K562 (cell line): ENCODE data around the gene ABCA7. TPM values are rescaled to one million over a fixed set of nuclear protein-coding genes. Genes with fewer than 3 reads are reported as not detected.

ENCODE experiments used
- KAT7 ChIP-seq: sonication (generic); formaldehyde crosslinking; IDR thresholded peaks from 2 replicates; pipeline ENCODE4 v1.8.0; 2022; ENCODE audit warnings: missing genetic modification reagents, mild to moderate bottlenecking, borderline replicate concordance
- KLF10 ChIP-seq: fragments of 250-450 bp; sonication (Bioruptor Pico); IDR thresholded peaks from 2 replicates; pipeline ENCODE4 v1.6.1; 2021; ENCODE audit warnings: matching md5 sums
- PML ChIP-seq: IDR thresholded peaks from 2 replicates; pipeline ENCODE4 v1.6.1; 2012; ENCODE audit warnings: low read length, inconsistent platforms
- SREBF2 ChIP-seq: sonication (generic); formaldehyde crosslinking; IDR thresholded peaks from 2 replicates; pipeline ENCODE4 v1.4.0; 2020; ENCODE audit warnings: mild to moderate bottlenecking, missing genetic modification reagents
- polyA plus RNA-seq, 8 experiments: library from polyadenylated mRNA; depleted of rRNA in 4 of 8; stranded (reverse) in 5 of 8; unstranded in 3 of 8; fragments of >200 nt; fragmentation: Nextera tagmentation in 2 of 8; fragmentation: Illumina TruSeq in 1 of 8; extraction: Ambion mirVana in 2 of 8; extraction: Trizol in 1 of 8; gene quantifications; 2 replicates each; pipeline versions ENCODE4 v1.2.1 to v1.2.3, GENCODE V29; 2011 to 2014; ENCODE audit warnings: inconsistent platforms in 1 of 8, missing spikeins in 1 of 8
- total RNA-seq, 7 experiments: library from RNA; depleted of rRNA in 6 of 7; stranded (reverse); fragments of >200 nt in 6 of 7; fragmentation: Illumina TruSeq in 2 of 7; extraction: Trizol in 2 of 7; gene quantifications; 2 replicates each; pipeline versions ENCODE4 v1.2.1 to v1.2.3, GENCODE V29; 2011 to 2021; ENCODE audit warnings: low replicate concordance in 1 of 7
- TF ChIP-seq, protein P1 (sequence below): sonication (generic); formaldehyde crosslinking; IDR thresholded peaks from 2 replicates; pipeline ENCODE4 v1.8.0; 2023; ENCODE audit warnings: mild to moderate bottlenecking, missing genetic modification reagents
- TF ChIP-seq, protein P2 (sequence below): fragments of 250-450 bp; sonication (Bioruptor Pico); IDR thresholded peaks from 2 replicates; pipeline ENCODE4 v1.5.0; 2022; ENCODE audit warnings: mild to moderate bottlenecking
- TF ChIP-seq, protein P3 (sequence below), 2 experiments: fragments of 450-650 bp; IDR thresholded peaks; 2 replicates each; pipeline ENCODE4 v1.6.1; 2018; ENCODE audit warnings: mild to moderate bottlenecking in 2 of 2, low read depth in 1 of 2; ENCODE audit not compliant: partially characterized antibody in 2 of 2
- TF ChIP-seq, protein P4 (sequence below): fragments of 450-650 bp; IDR thresholded peaks from 2 replicates; pipeline ENCODE4 v1.6.1; 2018; ENCODE audit not compliant: partially characterized antibody
- TF ChIP-seq, protein P5 (sequence below): fragments of 250-450 bp; sonication (Bioruptor Pico); IDR thresholded peaks from 2 replicates; pipeline ENCODE4 v1.8.0; 2022; ENCODE audit warnings: inconsistent platforms, mild to moderate bottlenecking, moderate library complexity, borderline replicate concordance
- TF ChIP-seq, protein P6 (sequence below), 2 experiments: IDR thresholded peaks; 2 replicates each; pipeline ENCODE4 v1.6.1; 2012; ENCODE audit warnings: improper control_type of control experiment in 2 of 2, low read depth in 2 of 2, low read length in 2 of 2, borderline replicate concordance in 1 of 2

The ABCA7 gene
- total and polyA plus RNA-seq, 9 of the 15 experiments (the other 6 are each of a cell fraction or from before 2014, with no cell fraction given): 2.3 to 96.1 (median 31.2) TPM

DNA sequence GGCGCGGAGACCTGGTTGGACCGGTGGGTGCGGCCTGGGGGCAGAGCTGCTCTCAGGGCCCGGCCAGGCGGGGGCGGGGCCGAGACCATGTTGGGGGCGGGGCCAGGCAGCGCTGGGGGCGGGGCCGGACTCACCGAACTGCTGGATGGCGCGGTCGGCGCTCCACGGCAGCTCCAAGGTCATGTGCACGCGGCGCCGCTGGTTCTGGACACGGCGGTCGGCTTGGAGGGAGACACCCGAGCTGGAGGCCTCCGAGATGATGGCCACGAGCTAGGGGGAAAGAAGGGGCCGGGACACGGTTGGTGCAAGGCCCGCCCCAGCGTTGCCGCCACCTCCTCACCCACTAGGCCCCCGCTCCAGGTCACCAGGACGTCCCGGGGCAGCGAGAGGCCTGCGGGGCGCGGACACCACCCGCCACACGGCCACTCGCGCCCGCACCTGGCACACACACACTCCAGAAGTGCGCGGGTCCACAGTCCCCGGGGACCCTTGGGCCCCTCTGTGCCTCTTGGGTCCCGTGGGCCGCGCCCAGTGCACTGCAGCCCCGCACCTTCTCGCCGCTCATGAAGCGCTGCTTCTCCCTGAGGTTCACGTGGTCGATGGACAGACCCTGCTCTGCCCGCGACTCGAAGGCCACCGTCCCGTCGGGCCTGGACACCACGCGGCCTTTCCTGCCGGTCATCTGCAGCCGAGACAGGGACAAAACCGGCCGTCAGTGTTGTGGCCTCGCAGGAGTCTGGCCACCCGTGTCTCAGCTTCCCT, 72.5 kb downstream of the ABCA7 start (continued):
- TF ChIP-seq, protein P1, sequence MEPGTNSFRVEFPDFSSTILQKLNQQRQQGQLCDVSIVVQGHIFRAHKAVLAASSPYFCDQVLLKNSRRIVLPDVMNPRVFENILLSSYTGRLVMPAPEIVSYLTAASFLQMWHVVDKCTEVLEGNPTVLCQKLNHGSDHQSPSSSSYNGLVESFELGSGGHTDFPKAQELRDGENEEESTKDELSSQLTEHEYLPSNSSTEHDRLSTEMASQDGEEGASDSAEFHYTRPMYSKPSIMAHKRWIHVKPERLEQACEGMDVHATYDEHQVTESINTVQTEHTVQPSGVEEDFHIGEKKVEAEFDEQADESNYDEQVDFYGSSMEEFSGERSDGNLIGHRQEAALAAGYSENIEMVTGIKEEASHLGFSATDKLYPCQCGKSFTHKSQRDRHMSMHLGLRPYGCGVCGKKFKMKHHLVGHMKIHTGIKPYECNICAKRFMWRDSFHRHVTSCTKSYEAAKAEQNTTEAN (CRISPR knock-in tag): no peak
- no peak for TF ChIP-seq SREBF2
- TF ChIP-seq, protein P2, sequence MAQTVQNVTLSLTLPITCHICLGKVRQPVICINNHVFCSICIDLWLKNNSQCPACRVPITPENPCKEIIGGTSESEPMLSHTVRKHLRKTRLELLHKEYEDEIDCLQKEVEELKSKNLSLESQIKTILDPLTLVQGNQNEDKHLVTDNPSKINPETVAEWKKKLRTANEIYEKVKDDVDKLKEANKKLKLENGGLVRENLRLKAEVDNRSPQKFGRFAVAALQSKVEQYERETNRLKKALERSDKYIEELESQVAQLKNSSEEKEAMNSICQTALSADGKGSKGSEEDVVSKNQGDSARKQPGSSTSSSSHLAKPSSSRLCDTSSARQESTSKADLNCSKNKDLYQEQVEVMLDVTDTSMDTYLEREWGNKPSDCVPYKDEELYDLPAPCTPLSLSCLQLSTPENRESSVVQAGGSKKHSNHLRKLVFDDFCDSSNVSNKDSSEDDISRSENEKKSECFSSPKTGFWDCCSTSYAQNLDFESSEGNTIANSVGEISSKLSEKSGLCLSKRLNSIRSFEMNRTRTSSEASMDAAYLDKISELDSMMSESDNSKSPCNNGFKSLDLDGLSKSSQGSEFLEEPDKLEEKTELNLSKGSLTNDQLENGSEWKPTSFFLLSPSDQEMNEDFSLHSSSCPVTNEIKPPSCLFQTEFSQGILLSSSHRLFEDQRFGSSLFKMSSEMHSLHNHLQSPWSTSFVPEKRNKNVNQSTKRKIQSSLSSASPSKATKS: no peak
- TF ChIP-seq KLF10 (CRISPR knock-in tag): no peak
- TF ChIP-seq, protein P3, sequence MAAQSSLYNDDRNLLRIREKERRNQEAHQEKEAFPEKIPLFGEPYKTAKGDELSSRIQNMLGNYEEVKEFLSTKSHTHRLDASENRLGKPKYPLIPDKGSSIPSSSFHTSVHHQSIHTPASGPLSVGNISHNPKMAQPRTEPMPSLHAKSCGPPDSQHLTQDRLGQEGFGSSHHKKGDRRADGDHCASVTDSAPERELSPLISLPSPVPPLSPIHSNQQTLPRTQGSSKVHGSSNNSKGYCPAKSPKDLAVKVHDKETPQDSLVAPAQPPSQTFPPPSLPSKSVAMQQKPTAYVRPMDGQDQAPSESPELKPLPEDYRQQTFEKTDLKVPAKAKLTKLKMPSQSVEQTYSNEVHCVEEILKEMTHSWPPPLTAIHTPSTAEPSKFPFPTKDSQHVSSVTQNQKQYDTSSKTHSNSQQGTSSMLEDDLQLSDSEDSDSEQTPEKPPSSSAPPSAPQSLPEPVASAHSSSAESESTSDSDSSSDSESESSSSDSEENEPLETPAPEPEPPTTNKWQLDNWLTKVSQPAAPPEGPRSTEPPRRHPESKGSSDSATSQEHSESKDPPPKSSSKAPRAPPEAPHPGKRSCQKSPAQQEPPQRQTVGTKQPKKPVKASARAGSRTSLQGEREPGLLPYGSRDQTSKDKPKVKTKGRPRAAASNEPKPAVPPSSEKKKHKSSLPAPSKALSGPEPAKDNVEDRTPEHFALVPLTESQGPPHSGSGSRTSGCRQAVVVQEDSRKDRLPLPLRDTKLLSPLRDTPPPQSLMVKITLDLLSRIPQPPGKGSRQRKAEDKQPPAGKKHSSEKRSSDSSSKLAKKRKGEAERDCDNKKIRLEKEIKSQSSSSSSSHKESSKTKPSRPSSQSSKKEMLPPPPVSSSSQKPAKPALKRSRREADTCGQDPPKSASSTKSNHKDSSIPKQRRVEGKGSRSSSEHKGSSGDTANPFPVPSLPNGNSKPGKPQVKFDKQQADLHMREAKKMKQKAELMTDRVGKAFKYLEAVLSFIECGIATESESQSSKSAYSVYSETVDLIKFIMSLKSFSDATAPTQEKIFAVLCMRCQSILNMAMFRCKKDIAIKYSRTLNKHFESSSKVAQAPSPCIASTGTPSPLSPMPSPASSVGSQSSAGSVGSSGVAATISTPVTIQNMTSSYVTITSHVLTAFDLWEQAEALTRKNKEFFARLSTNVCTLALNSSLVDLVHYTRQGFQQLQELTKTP (IDR thresholded peaks at IDR 0.05; ENCODE audit: low read depth in 1 of 2, partially characterized antibody in 2 of 2): no peak
- TF ChIP-seq KAT7 (CRISPR knock-in tag): no peak
- TF ChIP-seq PML: no peak
- TF ChIP-seq, protein P4, sequence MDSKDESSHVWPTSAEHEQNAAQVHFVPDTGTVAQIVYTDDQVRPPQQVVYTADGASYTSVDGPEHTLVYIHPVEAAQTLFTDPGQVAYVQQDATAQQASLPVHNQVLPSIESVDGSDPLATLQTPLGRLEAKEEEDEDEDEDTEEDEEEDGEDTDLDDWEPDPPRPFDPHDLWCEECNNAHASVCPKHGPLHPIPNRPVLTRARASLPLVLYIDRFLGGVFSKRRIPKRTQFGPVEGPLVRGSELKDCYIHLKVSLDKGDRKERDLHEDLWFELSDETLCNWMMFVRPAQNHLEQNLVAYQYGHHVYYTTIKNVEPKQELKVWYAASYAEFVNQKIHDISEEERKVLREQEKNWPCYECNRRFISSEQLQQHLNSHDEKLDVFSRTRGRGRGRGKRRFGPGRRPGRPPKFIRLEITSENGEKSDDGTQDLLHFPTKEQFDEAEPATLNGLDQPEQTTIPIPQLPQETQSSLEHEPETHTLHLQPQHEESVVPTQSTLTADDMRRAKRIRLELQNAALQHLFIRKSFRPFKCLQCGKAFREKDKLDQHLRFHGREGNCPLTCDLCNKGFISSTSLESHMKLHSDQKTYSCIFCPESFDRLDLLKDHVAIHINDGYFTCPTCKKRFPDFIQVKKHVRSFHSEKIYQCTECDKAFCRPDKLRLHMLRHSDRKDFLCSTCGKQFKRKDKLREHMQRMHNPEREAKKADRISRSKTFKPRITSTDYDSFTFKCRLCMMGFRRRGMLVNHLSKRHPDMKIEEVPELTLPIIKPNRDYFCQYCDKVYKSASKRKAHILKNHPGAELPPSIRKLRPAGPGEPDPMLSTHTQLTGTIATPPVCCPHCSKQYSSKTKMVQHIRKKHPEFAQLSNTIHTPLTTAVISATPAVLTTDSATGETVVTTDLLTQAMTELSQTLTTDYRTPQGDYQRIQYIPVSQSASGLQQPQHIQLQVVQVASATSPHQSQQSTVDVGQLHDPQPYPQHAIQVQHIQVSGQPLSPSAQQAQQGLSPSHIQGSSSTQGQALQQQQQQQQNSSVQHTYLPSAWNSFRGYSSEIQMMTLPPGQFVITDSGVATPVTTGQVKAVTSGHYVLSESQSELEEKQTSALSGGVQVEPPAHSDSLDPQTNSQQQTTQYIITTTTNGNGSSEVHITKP: no peak
- TF ChIP-seq, protein P5, sequence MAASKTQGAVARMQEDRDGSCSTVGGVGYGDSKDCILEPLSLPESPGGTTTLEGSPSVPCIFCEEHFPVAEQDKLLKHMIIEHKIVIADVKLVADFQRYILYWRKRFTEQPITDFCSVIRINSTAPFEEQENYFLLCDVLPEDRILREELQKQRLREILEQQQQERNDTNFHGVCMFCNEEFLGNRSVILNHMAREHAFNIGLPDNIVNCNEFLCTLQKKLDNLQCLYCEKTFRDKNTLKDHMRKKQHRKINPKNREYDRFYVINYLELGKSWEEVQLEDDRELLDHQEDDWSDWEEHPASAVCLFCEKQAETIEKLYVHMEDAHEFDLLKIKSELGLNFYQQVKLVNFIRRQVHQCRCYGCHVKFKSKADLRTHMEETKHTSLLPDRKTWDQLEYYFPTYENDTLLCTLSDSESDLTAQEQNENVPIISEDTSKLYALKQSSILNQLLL: no peak
- TF ChIP-seq, protein P6, sequence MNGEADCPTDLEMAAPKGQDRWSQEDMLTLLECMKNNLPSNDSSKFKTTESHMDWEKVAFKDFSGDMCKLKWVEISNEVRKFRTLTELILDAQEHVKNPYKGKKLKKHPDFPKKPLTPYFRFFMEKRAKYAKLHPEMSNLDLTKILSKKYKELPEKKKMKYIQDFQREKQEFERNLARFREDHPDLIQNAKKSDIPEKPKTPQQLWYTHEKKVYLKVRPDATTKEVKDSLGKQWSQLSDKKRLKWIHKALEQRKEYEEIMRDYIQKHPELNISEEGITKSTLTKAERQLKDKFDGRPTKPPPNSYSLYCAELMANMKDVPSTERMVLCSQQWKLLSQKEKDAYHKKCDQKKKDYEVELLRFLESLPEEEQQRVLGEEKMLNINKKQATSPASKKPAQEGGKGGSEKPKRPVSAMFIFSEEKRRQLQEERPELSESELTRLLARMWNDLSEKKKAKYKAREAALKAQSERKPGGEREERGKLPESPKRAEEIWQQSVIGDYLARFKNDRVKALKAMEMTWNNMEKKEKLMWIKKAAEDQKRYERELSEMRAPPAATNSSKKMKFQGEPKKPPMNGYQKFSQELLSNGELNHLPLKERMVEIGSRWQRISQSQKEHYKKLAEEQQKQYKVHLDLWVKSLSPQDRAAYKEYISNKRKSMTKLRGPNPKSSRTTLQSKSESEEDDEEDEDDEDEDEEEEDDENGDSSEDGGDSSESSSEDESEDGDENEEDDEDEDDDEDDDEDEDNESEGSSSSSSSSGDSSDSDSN (IDR thresholded peaks at IDR 0.05; ENCODE audit: borderline replicate concordance in 1 of 2, low read depth in 2 of 2, low read length in 2 of 2): no peak
